ENCODE data around the gene THAP11.
A peak's percentile ranks its signal among the peaks of the same experiment; 100 is the strongest.

The THAP11 gene

GRCh38 chr16:67841816-67842508, at the start of gene THAP11:
Gene THAP11, plus strand, starts transcription at chr16:67842320. Its CDS starts 235 bp downstream, at chr16:67842555.
- no peak for FAIRE-seq
- peak; percentile 87 for DNase-seq (ENCODE audit: low spot score)

GRCh38 chr16:67796099-67796718, 45.9 kb upstream of the THAP11 start:
- DNase-seq (ENCODE audit: low spot score), result no peak
- FAIRE-seq, result no peak

GRCh38 chr16:67800338-67800926, 41.7 kb upstream of the THAP11 start:
- FAIRE-seq, result no peak
- no peak for DNase-seq (ENCODE audit: low spot score)

GRCh38 chr16:67801241-67801640, 40.9 kb upstream of the THAP11 start:
- DNase-seq (ENCODE audit: low spot score), result no peak
- no peak for FAIRE-seq

GRCh38 chr16:67801883-67802282, 40.2 kb upstream of the THAP11 start:
- DNase-seq (ENCODE audit: low spot score) (no peak), FAIRE-seq (no peak)

- DNase-seq (ENCODE audit: low spot score) (no peak), FAIRE-seq (no peak)
Measured at GRCh38 chr16:67803894-67804293, 38.2 kb upstream of the THAP11 start.

- DNase-seq (ENCODE audit: low spot score) (no peak), FAIRE-seq (no peak)
Measured at GRCh38 chr16:67804853-67805542, 37.1 kb upstream of the THAP11 start.

- FAIRE-seq, result no peak
Measured at GRCh38 chr16:67805718-67806427, 36.2 kb upstream of the THAP11 start.

GRCh38 chr16:67806428-67807147, 35.5 kb upstream of the THAP11 start, which contains the start of the genes RANBP10 and TSNAXIP1:
Gene RANBP10, minus strand, starts transcription at chr16:67806560. Its CDS starts 24 bp downstream, at chr16:67806536.
Gene TSNAXIP1, plus strand, starts transcription at chr16:67806889. Its CDS starts 261 bp downstream, at chr16:67807150.
- FAIRE-seq (peak; percentile 85), DNase-seq (ENCODE audit: low spot score) (peak; percentile 99)

More at GRCh38 chr16:67805718-67806427, 36.2 kb upstream of the THAP11 start:
- DNase-seq (ENCODE audit: low spot score), result no peak

- FAIRE-seq (no peak), DNase-seq (ENCODE audit: low spot score) (no peak)
Measured at GRCh38 chr16:67807148-67807682, 34.9 kb upstream of the THAP11 start.

GRCh38 chr16:67811899-67812298, 30.2 kb upstream of the THAP11 start:
- FAIRE-seq (no peak), DNase-seq (ENCODE audit: low spot score) (no peak)

GRCh38 chr16:67814567-67814966, 27.6 kb upstream of the THAP11 start:
- no peak for DNase-seq (ENCODE audit: low spot score)
- FAIRE-seq, result no peak

GRCh38 chr16:67820608-67821259, 21.4 kb upstream of the THAP11 start:
- FAIRE-seq (no peak), DNase-seq (ENCODE audit: low spot score) (no peak)

GRCh38 chr16:67822511-67822910, 19.6 kb upstream of the THAP11 start:
- FAIRE-seq (no peak), DNase-seq (ENCODE audit: low spot score) (no peak)

GRCh38 chr16:67825119-67825518, 17.0 kb upstream of the THAP11 start:
- DNase-seq (ENCODE audit: low spot score), result no peak
- FAIRE-seq, result no peak

- no peak for DNase-seq (ENCODE audit: low spot score)
- no peak for FAIRE-seq
Measured at GRCh38 chr16:67825906-67826305, 16.2 kb upstream of the THAP11 start.

GRCh38 chr16:67828651-67829050, 13.5 kb upstream of the THAP11 start:
- DNase-seq (ENCODE audit: low spot score), result no peak
- FAIRE-seq, result no peak

- peak; percentile 48 for DNase-seq (ENCODE audit: low spot score)
- no peak for FAIRE-seq
Measured at GRCh38 chr16:67833030-67833414, 9.1 kb upstream of the THAP11 start.

- peak; percentile 75 for DNase-seq (ENCODE audit: low spot score)
- FAIRE-seq, result no peak
Measured at GRCh38 chr16:67833415-67834241, 8.5 kb upstream of the THAP11 start.
